HG03159 (cell line): ENCODE data around the gene PAK1.
"Not testable (repeated sequence)": the region's sequence is repeated elsewhere in the genome, so short reads cannot be mapped to it uniquely, and the experiment has no call there.

Experiments
- ATAC-seq: cut with Tn5 transposase; IDR thresholded peaks from one replicate; pipeline ENCODE4 v1.9.1; 2021; ENCODE audit warnings: mild to moderate bottlenecking, moderate library complexity; ENCODE audit not compliant: unreplicated experiment

PAK1 gene

DNA sequence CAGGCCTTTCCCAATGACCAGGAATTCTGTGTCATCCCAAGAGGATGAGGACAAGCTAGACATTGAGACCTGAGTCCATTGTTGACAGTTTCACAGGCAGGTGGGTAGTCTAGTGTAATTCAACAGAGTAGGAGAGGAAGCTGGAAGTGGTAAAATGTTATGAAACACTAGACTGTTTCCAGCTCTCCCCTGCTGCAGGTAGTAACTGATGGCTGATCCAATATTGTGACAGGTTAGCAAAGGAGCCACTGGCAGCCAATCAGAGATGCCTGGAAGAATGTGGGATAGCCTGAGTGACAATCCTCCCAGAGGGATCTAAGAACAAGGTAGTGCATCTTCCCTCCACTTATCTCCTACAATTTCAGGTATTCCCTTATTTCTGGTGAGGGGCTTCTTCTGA, 161.8 kb downstream of the PAK1 start:
- ATAC-seq = no peak

DNA sequence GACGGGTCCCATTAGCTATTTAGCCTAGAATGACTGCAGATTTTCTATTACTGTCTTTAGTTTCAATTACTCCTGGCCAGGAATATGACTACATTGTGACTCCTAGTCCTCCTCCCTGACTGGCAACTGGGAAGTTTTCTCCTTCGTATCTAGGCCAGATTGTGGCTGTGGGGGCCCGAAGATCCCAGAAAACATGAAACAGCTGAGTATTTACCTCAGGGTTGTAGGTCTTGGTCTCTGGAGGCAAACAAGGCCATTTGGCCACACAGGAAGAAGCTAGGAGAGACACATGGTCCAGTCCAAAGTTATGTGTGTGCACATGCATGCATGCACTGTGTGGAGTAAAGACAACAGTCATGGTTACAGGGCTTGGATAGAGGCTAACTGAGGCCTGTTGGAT, 162.2 kb downstream of the PAK1 start:
- no peak for ATAC-seq

DNA sequence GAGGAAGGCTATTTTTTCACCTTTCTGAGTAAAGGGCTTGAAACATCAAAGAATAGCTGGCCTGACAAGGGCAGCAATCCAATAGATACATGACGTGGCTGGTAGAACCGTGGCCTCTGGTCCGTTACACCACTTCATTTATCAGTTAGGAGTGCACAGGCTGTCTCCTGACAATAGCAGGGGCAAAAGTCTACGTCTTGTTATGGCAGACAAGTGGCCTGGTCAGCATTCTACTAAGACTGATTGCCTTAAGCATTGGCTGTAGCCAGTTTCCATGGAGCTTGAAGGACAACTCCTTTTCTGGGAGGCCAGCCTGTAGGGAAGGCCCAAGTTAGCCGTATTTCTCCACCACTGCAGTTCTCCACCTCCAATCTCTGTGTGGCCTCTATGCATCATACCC, 163.2 kb downstream of the PAK1 start:
- no peak for ATAC-seq

DNA sequence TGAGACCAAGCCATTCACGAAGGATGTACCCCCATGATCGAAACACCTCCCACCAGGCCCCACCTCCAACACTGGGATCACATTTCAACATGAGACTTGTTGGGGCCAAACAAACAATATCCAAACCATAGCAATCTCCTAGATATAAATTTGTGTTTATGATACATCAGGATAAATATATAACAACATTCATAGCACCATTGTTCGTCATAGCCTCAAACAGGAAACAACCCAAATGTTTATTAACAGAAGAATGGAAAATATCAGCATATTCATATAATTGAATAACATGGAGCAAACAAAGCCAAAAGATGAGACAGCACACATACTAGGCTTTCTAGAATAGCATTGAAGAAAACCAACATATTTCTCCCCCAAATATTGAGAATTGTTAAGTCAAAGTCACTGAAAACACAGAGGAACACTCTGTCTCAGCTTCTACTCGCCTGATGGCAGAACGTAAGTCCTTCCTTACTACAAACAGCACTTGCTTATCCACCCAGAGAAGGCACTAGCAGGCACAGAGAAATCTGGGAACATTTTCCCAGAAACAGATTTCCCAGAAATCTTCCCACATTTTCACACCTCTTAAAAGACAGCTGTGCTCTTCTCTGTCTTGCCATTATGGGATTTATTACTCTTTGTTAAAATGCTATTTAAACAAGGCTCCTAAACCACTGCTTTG, 164.4 kb downstream of the PAK1 start:
- no peak for ATAC-seq

DNA sequence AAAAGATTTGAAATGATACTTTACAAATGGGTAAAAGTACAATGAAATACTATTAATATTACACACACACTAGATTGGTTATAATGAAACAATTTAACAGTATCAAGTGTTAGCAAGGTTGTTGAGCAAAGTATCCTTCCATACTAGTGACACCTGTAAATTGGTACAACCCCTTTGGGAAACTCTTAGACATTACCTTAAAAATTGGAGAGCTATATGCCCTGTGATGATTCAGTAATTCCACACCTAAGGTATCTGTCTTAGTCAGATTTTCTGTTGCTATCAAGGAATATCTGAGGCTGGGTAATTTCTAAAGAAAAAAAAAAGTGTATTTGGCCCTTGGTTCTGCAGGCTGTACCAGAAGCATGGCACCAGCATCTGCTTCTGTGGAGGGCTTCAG, 165.1 kb downstream of the PAK1 start:
- no peak for ATAC-seq

DNA sequence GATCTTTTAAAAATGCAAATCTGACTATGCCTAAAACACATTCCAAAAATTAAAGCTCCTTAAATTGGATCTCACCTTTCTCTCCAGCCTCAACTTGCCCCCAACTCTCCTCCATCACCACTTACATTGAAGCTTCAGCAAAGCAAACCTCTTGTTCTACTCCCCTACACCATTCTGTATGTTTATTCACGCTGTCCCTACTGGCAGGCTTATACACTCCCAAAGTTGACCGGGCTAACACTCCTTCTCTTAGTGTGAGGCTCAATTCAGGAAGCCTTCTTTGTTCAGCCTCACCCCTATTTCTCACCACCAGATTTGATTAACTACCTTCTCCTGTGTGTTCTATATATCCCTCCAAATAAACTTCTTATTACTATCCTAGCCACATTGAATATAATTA, 170.6 kb downstream of the PAK1 start:
- no peak for ATAC-seq

DNA sequence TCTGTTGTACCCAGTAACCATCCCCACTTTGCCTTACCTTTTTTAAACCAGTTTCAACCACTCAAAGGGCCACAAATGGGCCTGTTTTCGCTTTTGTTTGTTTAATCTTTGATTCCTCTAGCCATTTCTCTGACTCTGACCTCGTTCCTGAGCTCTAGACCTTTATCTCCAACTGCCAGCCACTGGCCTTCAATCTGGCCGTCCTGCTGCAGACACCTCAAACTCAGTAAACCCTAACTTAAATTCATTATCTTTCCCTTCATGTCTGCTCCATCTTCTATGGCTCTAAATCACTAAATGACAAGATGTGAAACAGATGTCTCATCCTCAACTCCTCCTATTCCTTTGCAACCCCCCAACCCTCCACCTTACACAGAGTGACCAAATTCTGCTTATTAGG, 171.1 kb downstream of the PAK1 start:
- ATAC-seq = no peak

DNA sequence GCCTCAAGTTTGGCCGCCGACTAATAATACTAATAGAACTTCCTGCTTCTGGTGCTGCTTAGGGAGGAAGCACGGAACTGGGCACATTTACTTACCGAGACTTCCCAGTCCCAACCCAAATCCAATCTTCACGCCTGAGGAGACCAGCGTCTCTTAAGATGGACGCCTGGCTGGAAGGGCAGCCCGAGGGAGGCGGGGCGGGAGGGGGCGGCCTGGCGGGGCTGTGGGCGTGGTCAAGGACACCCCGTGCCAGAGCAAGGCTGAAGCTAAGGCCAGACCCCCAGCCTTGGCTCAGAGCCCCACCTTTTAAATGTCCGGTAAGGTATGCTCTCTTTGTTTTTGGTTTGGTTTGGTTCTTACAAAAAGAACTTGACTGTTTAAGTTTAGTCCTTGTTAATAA, 172.4 kb downstream of the PAK1 start, which contains the start of gene GDPD4:
GDPD4 (minus strand) TSS at position 177 of the 400 bp plus-strand sequence. CDS start 16,549 bp downstream, outside the sequence.
- no peak for ATAC-seq

DNA sequence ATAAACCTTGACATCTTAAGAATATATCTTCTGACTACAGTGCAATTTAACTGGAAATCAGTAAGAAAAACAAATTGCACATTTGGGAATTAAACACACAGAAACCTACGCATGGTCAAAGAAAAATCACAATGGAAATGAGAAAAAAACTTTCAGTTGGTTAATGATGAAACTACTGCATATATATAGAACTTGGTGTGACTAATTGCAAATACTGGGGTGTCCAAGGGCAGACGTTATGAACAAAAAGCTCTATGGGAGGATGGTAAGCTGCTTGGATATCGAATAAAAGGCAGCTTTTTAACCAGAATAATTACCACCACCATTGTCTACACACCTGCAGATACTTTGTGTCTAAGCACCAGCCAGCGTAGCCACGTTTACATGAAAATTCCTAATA, 173.2 kb downstream of the PAK1 start:
- ATAC-seq = no peak

DNA sequence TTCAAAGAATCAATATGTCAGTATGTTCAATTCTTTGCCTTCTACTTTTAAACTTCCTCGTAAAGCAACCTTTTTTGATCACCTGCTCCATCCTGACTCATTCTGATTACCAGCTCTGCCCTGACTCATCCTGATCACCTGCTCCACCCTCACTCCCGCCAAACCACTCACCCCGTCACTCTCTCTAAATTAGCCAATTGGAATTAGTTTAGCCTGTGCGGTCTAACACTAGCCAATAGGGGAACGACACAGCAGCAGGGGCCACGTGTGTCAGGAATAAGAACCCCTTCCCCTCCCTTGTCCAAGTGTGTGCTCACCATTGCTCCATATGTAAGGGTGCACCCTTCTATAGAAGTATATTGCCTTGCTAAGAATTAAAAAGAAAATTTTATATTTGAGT, 173.9 kb downstream of the PAK1 start:
- not testable (repeated sequence) for ATAC-seq

DNA sequence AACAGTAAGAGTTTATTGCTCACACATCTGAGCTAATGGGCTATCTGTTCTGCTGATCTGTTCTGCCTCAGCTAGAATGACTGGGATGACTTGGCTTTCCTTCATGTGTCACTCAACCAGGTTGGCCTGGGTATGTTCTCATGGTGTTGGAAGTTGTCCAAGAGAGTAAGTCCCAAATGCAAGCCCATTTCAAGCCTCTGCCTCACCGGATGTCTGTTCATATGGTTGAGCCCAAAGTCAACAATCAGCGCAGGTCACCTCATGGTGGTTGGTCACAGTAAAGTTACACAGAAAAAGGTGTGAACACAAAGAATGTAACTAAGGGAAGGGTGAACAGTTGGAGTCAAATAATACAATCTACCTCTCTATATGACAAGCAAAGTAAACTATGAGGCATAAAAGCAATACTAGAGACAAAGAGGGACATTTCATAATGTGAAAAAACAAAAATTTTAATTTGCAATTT, 174.3 kb downstream of the PAK1 start:
- no peak for ATAC-seq

DNA sequence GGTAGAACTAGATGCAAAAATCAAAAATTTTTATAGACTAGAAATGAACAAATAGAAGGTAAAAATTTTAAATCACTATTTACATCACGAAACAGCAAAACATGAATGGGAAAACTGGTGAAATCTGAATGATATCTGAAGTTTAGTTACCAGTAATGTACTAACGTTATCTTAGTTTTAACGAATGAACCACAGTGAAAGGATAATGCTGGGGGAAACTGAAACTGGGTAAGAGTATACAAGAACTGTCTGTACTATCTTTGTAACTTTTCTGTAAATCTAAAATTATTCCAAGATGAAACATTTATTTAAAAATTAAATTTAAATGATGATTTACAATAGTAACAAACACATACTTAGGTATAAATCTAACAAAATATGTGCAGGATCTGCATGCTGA, 179.9 kb downstream of the PAK1 start:
- no peak for ATAC-seq

DNA sequence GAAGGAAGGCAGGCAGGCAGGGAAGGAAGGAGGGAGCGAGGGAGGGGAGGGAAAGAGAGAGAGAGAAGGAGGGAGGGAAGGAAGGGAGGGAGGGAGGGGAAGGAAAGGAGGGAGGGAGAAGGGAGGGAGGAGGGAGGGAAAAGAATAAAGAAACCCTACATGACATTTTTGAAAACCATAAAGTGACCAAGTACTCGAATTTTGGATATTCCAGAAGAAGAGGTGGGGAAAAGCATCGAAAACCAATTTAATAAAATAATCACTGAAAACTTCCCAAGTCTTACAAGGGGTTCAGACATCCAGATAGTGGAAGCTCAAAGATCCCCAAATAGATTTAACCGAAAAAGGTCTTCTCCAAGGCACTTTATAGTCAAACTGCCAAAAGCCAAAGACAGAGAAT, 184.2 kb downstream of the PAK1 start:
- ATAC-seq = no peak

DNA sequence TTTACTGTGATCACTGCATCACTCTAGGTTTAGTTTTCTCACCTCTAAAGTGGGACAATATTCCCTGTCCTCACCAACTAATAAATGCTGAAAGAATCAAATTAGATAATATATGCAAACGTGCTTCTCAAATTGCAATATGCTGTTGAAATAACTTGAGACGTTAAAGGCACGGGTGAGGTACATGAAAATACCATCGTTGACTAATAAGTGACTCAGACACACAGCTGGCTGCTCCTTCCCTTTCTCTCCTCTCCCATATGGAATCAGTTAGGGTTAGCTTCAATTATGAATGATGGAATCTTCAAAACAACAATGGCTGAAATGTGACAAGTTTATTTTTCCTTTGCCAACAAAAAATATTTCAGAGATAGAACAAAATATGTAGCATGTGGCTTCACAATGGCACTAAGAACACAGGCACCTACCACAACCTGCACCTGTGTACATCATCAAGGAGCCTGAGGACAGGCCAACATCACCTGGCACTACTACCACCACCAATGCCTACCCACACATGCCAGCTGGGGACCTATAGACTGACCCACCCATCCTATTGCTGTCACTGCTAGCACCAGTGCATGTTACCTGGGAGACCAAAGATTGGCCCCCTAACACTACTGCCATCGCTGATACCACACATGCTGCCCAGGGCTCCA, 186.2 kb downstream of the PAK1 start:
- ATAC-seq = no peak

DNA sequence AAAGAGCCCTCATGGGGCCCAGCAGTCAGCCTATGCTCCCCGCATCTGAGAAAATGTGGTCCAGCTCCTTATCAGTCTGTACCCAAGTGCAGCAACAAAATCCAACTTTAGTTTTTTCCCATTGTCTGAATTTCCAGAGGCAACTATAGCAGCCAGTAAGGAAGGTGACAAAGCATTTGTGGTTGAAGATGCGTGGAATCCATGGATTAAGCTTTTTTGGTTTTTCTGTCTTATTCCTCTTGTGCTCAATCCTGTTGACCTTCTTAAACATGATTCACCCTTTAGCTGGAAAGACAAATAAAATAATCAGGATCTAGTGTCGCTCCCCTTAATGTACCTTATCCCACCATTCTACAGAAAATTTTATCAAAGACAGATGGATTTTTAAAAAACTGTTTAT, 186.8 kb downstream of the PAK1 start:
- ATAC-seq = no peak

DNA sequence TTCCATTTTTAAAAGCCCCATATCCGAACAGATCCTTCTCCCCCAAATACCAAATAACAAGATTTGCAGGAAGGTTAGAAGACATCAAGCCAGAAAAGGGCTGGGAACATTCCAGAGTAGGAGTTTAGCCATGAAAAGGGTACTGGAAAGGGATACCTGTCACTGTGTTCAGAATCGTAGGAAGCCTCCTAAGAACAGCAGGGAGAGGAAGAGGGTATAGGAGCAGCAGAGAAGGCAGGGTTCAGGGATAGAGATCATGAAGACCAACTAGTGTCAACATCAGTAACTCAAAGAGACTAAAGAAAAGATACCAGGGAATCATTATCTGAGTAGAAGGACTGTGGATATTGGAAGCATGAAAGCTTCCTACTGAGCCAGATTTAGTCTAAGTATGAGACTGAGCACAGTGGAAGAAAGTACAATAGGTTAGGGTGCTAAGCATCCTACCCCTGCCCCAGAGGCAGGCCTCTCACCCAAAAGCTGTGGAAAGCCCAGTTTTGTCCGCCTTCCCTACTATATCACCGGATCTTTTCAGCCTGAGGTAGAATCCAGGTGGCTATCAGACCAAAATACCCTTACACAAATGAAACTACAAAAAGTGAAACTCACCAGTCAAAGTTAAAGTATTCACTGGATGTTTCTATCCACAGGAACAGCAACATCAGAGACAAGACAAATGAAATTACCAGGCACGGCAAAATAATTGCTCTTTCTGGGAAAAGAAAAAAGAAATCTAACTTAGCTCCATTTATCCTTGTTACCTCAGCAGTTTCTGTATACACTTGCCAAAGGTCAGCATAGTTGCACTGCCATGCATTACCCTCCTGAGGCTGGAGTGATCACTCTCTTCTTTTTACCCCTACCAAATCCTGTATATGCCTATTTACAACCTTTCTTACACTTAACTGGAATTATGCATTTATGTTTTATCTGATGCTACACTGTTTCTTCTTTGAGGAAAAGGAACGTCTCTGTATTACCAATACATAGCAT, 189.1 kb downstream of the PAK1 start:
- ATAC-seq = no peak

DNA sequence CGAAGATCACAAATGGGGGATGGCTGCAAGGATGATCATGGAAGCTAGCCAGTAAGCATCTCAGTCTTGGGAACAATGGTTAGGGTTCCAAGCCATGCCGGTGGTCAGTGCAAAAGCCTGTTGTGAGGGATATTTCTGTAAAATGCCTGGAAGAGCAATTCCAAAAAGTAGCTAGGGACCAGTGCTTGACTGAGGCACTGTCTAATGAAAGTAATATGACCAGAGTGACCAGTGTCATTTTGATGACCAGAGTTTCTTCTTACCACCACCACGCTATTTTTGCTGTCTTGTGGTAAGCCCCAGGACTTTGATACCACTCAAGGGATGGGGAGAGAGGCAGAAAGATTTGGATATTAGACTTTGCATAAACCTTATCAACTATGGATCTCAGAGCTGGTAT, 190.8 kb downstream of the PAK1 start:
- no peak for ATAC-seq

DNA sequence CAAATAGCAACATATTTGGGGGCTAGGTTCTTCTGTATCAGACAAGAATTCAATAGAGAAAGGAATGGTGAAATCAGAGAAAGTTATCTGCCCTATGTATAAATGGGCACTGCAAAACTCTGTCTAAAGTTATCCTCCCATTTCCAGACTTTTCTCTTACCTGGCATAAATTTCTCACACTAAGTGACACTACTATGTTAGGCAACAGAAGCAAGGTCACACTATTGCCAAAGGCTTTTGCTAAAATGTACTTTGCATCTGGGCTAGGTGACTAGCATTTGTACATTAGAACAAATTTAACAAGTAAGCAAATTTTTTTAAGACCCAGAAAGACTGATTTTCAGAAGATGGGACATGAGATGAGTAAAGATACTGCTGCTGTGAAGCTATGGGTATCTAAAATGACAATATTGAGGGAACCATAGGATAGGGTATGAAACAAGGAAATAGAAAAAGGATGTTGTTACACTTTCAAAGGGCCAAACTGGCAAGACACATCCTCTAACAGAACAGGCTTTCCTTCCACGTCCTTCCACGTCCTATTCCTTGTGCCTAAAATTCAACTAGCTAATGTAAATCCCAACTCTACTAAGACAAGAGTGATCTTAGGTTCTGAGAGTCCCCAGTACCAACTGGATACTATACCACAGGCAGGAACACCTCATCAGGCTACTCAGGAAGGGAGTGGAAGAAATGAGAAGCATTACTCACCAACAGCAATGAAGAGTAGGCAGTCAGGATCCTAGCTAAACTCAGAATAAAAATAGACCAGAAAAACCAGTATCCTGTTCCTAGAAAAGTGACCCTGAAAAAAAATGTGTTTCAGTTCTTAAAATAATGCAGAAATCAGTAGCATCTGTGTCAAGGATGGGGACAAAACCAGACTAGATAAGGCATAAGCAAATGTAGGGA, 195.0 kb downstream of the PAK1 start:
- ATAC-seq = no peak

DNA sequence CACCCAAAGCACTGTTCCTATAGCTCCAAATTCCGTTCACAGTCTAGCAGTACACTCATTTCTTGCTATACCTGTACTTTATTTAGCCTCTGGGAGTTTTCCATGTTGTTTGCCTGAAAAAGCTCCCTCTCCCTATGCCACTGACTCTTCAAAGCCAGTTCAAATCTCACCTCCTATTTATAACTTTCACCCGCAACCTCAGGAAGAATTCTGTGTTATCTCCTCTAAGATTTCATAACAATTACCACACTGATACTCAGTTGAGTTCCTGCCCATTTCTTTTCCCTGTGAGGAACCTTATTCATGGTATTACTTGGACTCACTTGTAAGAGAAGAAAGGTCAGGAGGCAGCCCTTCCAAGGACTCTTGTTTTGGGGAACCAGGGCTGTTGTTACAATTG, 197.6 kb downstream of the PAK1 start:
- no peak for ATAC-seq
